ENCODE measurements around the gene CDS2.

GRCh38 chr20:5119143-5119434, 7.7 kb upstream of the CDS2 start:
- TF ChIP-seq CTCF (IDR thresholded peaks at IDR 0.05), result no peak
- TF ChIP-seq POLR2A (IDR thresholded peaks at IDR 0.05), result no peak

Data from stomach (tissue), 4 donors.